ENCODE results near the gene PHTF2.

GRCh38 chr7:77831481-77831880 is 32.9 kb downstream of the PHTF2 start:
- TF ChIP-seq CTCF (IDR thresholded peaks at IDR 0.05; ENCODE audit: low read length) = no peak
- TF ChIP-seq EZH2 (IDR thresholded peaks at IDR 0.05; ENCODE audit: borderline replicate concordance, low read length) = no peak
